ENCODE data around the gene CCDC32.
"Not testable (repeated sequence)": the region's sequence is repeated elsewhere in the genome, so short reads cannot be mapped to it uniquely, and the experiment has no call there.

The CCDC32 gene, protein sequence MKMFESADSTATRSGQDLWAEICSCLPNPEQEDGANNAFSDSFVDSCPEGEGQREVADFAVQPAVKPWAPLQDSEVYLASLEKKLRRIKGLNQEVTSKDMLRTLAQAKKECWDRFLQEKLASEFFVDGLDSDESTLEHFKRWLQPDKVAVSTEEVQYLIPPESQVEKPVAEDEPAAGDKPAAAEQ

DNA sequence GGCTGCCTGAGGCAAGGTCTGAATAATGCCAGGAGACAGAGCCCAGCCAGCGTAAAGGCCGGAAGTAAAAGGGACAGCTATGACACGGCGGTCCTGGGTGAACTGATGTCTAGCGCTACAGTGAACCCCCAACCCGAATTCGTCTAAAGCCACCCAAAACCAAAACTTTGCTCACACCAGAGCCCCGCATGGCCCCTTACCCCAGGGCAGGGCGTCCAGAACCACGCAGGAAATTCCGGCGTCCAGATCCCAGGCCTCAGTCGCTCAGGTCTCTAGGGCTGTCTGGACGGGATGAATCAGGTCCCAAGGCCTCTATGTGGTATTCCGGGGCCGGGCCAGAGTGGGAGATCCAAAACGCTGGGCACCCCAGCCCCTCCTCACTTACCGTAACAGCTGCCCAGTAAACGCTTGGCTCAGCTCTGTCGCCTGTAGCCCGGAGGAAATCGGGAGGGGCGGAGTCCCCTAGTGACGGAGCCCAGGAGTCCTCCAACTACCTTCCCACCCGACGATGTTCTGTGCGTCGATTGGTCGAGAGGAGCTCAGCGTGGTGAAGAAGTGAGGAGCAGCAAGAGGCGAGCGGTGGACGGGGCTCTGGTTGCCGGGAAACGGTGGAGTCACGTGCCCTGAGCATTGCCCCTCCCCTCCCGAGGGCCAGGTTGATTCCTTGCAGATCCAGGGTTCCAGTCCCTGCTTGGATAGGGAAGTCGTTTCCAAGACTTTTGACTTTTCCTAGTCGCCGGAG lies at the start of gene CCDC32:
CCDC32 (minus strand) TSS at position 452 of the 742 bp plus-strand sequence. CDS start 2,027 bp downstream, outside the sequence.
- peak; percentile 98 for DNase-seq

DNA sequence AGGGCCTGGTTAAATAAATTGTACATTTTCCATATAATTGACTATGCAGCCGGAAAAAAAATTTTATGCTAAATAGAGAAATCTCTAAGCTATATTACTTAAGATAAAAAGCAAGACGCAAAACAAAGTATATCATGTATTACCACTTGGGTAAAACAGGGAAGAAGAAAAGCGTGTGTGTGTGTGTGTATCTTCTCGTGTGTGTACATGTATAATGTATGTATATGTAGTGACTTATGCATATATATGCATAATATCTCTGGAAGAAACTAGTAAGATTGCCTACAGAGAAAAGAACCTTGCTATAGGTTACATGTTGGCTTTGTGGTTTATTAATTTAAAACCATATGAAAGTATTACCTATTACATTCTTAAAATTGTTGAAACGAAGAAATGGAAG lies 48.2 kb upstream of the CCDC32 start:
- no peak for DNase-seq

DNA sequence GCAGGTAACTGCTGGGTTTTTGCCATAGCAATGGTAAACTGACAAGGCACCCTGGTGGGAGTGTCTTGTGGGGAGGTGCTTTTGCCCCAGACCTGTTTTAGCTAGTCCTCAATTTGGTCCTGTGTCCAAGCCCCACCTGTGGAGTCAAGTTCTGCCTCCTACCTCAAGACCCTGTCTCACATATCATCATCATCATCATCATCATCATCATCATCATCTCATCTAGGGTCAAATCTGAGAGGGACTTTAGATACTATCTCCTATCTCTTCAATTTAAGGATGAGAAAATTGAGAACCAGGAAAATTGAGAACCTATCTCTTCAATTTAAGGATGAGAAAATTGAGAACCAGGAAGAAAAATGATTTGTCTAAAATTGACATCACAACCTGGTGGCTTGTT lies 39.1 kb upstream of the CCDC32 start:
- DNase-seq: no peak

DNA sequence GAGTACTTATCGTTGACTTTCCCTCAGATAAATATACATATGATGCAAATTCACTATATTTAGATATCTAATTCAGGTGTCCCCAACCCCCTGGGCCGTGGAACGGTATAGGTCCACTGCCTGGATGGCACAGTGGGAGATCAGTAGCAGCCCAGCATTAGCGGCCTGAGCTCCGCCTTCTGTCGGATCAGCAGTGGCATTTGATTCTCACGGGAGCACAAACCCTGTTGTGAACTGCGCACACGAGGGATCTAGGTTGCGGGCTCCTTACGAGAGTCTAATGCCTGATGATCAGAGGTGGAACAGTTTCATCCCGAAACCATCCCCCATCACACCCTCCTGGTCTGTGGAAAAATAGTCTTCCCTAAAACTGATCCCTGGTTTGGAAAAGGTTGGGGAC lies 36.1 kb upstream of the CCDC32 start:
- DNase-seq: no peak

DNA sequence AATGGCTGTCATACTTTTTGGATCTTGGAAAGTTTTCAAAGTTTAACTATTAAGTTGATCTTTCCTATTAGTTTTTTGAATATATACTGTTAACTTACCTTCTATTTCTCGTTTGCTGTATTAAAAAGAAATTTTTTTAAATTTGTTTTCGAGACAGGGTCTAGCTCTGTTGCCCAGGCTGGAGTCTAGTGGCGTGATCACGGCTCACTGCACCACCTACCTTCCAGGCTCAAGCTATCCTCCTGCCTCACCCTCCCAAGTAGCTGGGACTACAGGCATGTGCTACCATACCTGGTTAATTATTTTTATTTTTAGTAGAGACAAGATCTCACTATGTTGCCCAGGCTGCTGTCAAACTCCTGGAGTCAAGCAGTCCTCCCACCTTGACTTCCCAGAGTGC lies 33.8 kb upstream of the CCDC32 start:
- no peak for DNase-seq

DNA sequence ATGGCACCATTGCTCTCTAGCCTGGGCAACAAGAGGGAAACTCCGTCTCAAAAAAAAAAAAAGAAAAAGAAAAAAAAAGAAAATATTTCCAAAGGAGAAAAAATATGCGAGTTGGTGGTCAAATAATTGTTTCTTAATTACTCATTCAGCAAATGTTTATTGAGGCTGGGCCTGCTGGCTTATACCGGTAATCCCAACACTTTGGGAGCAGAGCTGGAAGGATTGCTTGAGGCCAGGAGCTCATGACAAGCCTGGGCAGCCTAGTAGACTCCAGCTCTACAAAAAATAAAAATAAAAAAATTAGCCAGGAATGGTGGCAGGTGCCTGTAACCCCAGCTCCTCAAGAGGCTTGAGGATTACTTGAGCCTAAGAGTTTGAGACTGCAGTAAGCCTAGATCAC lies 33.3 kb upstream of the CCDC32 start:
- DNase-seq: no peak

DNA sequence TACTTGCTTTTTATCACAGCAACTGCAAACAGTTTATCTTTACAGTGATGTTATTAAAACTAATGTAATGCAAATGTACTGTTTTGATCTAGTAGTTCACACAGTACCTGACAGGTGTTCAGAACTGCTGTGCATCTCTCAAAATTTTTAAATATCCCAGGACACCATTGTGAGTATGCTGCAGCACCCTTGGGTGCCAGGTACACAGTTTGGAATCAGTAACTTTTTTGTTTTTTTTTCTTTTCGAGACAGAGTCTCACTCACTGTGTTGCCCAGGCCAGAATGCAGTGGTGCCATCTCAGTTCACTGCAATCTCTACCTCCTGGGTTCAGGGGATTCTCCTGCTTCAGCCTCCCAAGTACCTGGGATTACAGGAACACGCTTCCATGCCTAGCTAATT lies 32.2 kb upstream of the CCDC32 start:
- no peak for DNase-seq

DNA sequence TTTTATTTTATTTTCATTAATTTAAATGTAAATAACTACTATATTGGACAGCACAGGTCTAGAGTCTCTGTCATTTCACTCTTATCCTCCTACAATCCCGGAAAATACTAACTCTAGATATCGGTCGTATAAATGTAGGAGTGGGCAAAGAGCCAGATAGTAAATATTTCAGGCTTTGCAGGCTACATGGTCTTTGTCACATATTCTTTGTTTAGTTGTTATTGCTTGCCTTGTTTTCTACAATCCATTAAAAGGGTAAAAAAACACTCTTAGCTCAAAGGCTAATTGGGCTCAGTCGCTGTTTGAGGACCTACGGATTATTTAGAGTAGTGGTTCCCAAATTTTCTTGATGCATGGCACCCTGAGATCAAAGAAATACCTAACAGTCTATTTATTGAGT lies 30.9 kb upstream of the CCDC32 start:
- no peak for DNase-seq

DNA sequence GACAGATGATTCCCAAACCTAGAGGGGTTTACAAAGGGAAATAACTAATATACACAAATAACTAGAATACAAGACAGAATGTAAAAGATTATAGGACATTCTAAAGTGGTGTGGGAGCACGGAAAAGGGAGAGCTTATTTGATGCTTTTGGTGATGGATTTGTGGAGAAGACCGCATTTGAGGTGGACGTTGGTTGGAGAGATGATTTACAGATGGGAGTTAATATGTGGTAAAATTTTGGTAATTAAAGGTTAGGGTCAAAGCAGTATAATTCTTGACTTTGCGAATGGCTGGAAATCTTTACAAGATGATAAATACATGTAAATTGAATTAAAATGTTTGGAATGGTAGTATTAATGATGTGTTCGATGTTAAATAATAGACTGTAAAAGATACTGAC lies 30.4 kb upstream of the CCDC32 start:
- DNase-seq: no peak

DNA sequence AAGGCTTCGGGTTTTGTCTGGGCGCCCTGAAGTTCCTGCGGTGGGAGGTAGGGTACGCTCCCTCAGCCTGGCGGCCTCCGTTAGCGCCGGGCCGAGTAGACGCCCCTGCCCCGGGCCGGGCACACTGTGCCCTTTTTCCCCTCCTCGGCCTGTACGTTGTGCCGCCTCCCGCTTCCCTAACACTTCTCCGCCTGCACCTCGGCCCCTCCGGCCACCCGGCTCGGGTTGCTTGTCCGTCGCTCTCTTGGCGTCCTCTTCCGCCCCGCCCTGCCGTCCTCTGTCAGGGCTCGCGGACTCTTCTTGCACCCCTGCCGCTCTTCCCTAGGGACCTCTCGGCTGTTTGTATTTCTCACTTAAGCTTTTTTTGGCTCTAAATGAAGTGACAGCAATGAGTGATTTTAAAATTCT lies 29.6 kb upstream of the CCDC32 start:
- peak; percentile 49 for DNase-seq

DNA sequence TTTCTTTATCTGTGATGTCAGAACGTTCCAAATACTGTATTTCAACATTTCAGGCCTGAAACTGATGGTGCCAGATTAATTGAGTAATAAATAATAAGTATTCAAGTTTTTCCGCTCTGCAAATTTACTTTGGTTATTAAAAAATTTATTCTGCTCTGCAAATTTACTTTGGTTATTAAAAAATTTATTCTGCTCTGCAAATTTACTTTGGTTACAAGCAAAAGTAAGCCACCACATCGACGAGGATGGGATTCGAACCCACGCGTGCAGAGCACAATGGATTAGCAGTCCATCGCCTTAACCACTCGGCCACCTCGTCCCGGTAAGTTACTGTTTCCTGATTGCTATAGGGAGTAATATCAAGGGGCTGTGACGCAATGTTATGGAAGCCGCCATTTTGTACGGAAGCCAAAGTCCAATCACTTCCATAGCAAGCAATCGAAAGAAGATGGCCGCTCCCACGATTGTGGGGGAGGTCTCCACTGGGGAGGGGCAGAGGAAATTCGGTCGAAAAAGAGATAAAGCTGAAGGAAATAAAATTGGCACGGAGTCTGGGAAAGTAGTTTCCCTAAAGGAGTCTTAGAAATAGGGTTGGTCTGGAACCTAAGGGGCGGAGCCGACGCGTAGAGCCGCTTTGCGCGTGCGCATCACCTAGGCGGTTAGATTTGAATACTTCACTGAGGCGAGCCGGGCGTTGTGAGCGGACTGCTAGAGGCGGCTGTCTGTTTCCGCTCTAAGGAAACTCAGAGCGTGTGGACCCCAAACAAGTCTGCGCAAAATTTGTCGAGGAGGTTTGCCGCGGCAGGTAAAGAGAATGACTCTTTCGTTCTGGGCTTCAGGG lies 29.0 kb upstream of the CCDC32 start, which contains the start of gene KNL1:
KNL1 (plus strand) TSS at position 662 of the 841 bp plus-strand sequence. CDS start 8,683 bp downstream, outside the sequence.
- DNase-seq: peak; percentile 93

DNA sequence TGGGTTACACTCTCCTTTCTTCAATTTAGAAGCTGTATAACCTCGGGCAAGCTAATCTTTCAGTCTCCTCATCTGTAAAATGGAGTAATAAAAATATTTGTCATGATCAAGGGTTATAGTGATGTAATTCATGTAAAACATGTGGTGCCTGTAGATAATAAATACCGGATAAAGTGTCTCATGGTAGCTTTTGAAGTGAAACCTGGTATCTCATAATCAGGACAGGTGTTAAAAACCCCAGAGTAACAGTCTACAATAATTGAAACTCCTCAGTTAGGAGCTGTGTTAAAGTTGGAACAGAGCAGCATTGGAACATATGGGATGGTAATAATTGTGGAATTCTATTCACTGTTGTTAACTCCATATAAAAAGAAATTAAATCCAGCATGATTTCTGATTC lies 28.3 kb upstream of the CCDC32 start:
- DNase-seq: no peak

DNA sequence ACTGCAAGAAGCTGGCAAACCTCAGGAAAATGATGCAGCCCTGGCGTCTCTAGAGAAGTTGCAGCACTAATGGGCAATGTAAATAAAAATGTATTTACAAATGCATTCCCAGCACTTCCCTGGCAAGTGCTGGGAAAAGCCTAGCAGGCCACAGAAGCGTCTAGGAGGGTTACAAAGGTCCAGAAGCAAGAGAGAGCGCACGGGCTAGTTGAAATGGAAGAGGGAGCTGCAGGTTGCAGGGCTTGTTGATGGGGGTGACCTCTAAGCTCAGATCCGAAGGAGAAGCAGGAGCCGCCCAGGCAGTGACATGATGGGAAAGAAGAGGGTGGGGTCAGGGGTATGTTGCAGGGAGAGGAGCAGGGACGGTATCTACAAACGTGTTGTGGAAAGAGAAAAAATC lies 26.5 kb upstream of the CCDC32 start:
- no peak for DNase-seq

DNA sequence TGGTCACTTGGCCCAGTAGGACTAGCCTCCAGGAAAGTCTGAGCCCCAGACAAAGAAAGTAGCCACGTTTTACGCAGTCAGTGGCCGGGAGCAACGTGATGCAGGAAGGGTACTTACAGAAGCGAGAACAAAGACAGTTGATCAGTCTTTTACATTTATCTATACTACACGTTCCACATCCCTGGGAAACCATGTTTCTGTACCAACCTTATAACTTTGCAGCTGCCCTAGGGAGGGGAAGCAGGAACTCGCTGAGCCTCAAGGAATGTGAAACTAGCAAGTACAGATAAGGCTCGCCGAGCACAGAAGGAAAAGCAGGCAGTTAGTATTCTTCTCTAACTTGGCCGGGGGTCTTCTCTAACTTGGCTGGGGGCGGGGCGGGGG lies 25.8 kb upstream of the CCDC32 start:
- DNase-seq: no peak

DNA sequence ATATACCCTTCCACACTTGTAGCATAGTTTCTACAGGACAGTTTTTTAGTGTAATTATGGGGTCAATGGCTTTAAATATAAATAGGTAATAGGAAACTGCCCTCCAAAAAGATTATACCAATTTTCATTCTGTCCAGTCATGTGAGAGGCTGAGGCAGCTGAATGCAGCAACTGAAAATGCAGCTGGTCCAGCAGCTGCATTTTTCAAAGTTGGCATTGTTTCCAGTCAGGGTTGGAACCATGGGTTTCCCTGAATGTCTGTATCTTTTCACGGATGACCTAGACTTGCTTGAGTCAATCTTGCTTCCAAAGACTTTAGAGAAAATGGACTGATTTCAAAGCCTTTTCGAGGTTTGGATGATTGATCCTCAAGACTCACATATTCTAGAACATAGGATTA lies 19.3 kb upstream of the CCDC32 start:
- peak; percentile 23 for DNase-seq

DNA sequence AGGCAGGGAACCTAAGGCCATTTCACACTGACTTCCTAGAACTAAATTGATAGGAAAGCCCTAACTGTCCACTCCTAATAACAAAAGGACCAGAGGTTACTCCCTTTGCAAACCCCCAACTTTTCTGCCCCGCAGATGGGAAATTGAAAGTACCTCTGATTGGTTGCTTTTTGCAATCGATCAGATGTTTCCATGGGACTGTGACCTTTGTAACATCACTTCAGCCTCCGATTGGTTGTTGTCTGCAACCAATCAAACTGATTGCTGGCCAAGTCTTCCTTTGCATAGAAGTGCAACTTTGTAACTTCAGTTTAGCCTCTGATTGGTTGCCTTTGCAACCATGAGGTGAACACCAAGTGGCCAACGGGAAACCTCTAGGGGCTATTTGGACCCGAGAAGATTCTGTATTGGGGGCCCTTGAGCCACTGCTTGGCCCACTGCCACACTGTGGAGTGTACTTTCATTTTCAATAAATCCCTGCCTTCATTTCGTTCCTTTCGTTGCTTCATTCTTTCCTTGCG lies 17.9 kb upstream of the CCDC32 start:
- DNase-seq: peak; percentile 86

DNA sequence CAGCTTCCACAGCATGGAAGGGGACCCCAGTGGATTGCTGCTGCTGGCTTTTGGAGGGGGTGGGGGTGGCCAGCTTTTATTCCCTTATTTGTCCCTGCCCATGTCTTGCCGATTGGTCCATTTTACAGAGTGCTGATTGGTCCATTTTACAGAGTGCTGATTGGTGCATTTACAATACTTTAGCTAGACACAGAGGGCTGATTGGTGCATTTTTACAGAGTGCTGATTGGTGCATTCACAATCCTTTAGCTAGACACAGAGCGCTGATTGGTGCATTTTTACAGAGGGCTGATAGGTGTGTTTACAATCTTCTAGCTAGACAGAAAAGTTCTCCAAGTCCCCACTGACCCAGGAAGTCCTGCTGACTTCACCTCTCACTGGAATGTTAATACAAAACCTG lies 17.0 kb upstream of the CCDC32 start:
- not testable (repeated sequence) for DNase-seq

DNA sequence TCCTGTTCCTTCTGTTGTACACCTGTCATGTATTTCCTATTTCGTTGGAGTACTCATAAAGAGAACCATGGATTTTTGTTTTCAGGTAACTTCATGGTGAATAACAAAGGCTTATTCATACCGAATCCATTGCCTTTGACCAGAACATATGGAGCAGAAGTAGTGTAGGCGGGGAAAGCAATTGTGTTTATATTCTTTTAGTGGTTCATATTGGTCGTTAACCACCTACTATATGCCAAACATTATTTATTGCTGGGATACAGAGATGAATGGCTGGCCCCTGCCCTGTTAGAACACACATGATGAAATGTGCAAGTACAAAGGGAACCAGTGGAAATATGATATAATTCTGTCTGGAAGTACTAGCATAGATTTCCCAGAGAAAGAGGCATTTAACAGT lies 14.1 kb upstream of the CCDC32 start:
- no peak for DNase-seq

DNA sequence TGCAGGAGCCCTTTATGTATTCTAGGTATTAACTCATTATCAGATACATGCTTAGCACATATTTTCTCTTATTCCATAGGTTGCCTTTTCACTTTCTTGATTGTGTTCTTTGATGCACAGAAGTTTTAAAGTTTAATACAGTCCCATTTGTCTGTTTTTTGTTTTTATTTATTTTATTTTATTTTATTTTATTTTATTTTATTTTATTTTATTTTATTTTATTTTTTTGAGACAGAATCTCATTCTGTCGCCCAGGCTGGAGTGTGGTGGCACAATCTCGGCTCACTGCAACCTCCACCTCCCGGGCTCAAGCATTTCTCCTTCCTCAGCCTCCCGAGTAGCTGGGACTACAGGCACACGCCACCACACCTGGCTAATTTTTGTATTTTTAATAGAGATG lies 12.1 kb upstream of the CCDC32 start:
- DNase-seq: not testable (repeated sequence)

DNA sequence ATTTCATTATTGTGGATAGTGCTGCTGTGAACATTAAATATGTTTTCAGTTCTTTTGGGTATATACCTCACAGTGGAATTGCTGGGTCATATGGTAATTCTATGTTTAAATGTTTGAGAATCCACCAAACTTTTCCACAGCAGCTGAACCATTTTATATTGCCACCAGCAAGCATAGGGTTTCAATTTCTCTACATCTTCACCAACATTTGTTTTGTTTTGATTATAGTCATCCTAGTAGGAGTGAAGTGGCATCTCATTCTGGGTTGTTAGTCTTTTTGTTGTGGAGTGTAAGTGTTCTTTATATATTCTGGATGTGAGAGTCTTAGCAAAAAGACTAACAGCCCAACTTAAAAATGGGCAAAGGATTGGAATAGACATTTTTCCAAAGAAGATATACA lies 10.3 kb upstream of the CCDC32 start:
- no peak for DNase-seq

DNA sequence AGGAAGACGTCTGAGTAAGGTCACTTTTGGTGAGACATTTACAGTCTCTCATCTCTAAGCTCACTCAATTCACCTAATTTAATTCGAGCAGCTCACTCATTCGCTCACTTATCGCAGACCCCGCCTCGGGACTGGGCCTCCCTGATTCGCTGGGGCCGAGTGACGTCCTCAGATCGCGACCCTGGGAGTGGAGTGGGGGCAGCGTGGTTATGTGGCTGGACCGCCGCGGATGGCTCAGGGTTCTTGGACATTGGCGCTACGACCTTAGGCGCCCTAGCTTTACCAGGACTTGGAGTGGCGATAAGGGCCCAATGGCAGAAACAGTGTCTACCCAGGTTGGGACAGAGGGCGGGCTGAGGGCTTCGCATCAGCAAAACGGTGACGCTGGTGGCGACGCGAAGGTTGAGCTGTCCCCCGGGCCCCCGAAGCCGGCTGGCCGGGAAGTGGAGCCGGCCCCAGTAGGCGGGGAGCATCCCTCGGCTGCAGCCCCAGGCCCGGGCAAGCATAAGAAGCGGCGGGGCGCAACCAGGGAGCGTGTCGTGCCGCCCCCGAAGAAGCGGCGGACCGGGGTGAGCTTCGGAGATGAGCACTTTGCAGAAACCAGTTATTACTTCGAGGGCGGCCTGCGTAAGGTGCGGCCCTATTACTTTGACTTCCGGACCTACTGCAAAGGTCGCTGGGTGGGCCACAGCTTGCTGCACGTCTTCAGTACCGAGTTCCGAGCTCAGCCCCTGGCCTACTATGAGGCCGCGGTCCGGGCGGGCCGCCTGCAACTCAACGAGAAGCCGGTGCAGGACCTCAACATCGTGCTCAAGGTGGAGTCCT lies 4.5 kb upstream of the CCDC32 start, which contains the start of gene RPUSD2:
RPUSD2 (plus strand) TSS at position 171 of the 825 bp plus-strand sequence; CDS start at position 210, 39 bp downstream.
- peak; percentile 76 for DNase-seq

DNA sequence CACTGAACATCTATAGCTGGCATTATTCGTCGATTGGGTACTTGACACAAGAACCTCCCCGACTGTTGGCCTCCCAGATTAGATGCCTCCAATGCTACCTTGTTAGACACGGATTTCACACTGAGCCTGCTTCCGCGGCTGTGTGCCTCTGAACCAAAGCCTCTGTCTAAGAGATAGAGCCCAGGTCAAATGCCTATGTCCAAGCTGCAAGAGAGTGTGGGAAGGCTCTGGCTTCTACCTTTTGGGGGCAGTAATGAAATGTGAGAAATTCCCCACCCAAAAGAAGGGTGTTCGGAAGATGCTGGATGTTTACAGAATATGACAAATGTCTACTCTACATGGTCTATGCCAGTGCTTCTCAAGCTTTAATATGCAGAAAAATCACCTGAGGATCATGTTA lies 2.3 kb upstream of the CCDC32 start:
- DNase-seq: peak; percentile 40
